ENCODE measurements around the gene MYH6.

MYH6 gene

GRCh38 chr14:23371865-23372264 is 36.2 kb downstream of the MYH6 start:
- Histone ChIP-seq H3K4me3 (no peak overlapping the region), H3K27ac (no peak overlapping the region)
- DNase-seq (ENCODE audit: low spot score), result no peak
- no peak for TF ChIP-seq CTCF (IDR thresholded peaks at IDR 0.05)

- no peak for DNase-seq (ENCODE audit: low spot score)
- H3K4me3 ChIP-seq, result no peak overlapping the region
- no peak overlapping the region for H3K27ac ChIP-seq
- no peak for TF ChIP-seq CTCF (IDR thresholded peaks at IDR 0.05)
Measured at GRCh38 chr14:23370221-23370620, 37.9 kb downstream of the MYH6 start.

- peak overlapping the region; percentile 90 to 99 for H3K27ac ChIP-seq
- TF ChIP-seq CTCF (IDR thresholded peaks at IDR 0.05), result no peak
- H3K4me3 ChIP-seq, result peak overlapping the region; percentile 85
- DNase-seq (ENCODE audit: low spot score), result peak; percentile 87
Measured at GRCh38 chr14:23366426-23366921, 41.6 kb downstream of the MYH6 start.

- DNase-seq (ENCODE audit: low spot score), result no peak
Measured at GRCh38 chr14:23365732-23366425, 42.2 kb downstream of the MYH6 start.

GRCh38 chr14:23365036-23365731 is 42.9 kb downstream of the MYH6 start, which contains the start of gene EFS:
EFS (minus strand) TSS chr14:23365172; CDS start chr14:23365025, 147 bp downstream.
- H3K4me3 ChIP-seq, result peak within 1 kb of the TSS; percentile 85
- H3K27ac ChIP-seq, result peak within 1 kb of the TSS; percentile 90 to 99
- no peak for TF ChIP-seq CTCF (IDR thresholded peaks at IDR 0.05)
- DNase-seq (ENCODE audit: low spot score), result no peak

More at GRCh38 chr14:23365732-23366425, 42.2 kb downstream of the MYH6 start:
- Histone ChIP-seq H3K27ac (peak overlapping the region; percentile 90 to 99), H3K4me3 (peak overlapping the region; percentile 85)
- TF ChIP-seq CTCF (IDR thresholded peaks at IDR 0.05), result no peak

GRCh38 chr14:23364164-23365035 is 43.7 kb downstream of the MYH6 start:
- H3K4me3 ChIP-seq, result peak overlapping the region; percentile 85
- H3K27ac ChIP-seq, result peak overlapping the region; percentile 90 to 99
- TF ChIP-seq CTCF (IDR thresholded peaks at IDR 0.05), result no peak
- peak; percentile 82 for DNase-seq (ENCODE audit: low spot score)

Measured in coronary artery (tissue), 2 donors.